Mucosa of descending colon (tissue), 3 donors: ENCODE data around the gene KRT36. TPM values are rescaled to one million over a fixed set of nuclear protein-coding genes. Genes with fewer than 3 reads are reported as not detected.

Source experiments
- ATAC-seq: fragments of 200-7000 bp; cut with Tn5 transposase; one replicate; pipeline ENCODE4 v1.9.1; 2020; ENCODE audit warnings: mild to moderate bottlenecking, moderate library complexity
- DNase-seq, 3 donors: peaks; one replicate each; pipeline ENCODE4 v3.0.0-alpha.2; 2020
- H3K36me3 ChIP-seq: fragments of 200-600 bp; one replicate; pipeline ENCODE4 v1.8.0; 2021; ENCODE audit warnings: low read depth, mild to moderate bottlenecking
- H3K4me1 ChIP-seq: fragments of 200-600 bp; one replicate; pipeline ENCODE4 v1.8.0; 2021; ENCODE audit warnings: low read depth, mild to moderate bottlenecking
- H3K4me3 ChIP-seq: fragments of 200-600 bp; one replicate; pipeline ENCODE4 v1.8.0; 2021; ENCODE audit warnings: mild to moderate bottlenecking
- H3K9me3 ChIP-seq: fragments of 200-600 bp; one replicate; pipeline ENCODE4 v1.8.0; 2021; ENCODE audit warnings: mild to moderate bottlenecking
- intact Hi-C, 2 donors: fragments of 100-400 bp; cut with DNase I in 1 of 2; cut with micrococcal nuclease in 1 of 2; formaldehyde crosslinking; loops; one replicate each; pipeline versions ENCODE4 v1.11.0 to v1.11.1; 2022; cut with DNase I, micrococcal nuclease
- total RNA-seq, 3 donors: library from RNA; stranded (reverse); fragmentation: NEBNext Ultra II Directional in 2 of 3; extraction: Animal tissue kit (Norgen Biotek cat#: 25700) in 2 of 3; gene quantifications; one replicate each; pipeline versions ENCODE4 v1.2.1 to v1.2.4, GENCODE V29; 2021 to 2023
- TF ChIP-seq, protein P1 (sequence below): fragments of 200-600 bp; IDR thresholded peaks from one replicate; pipeline ENCODE4 v1.8.0; 2022; ENCODE audit warnings: antibody characterized with exemption, mild to moderate bottlenecking
- donor health status: DM: no; HTN: no; CAD: no; lungs with moderate emphysema.
- donor health status: DM: no; HTN: no; CAD: no.
- donor health status: DM: no; HTN: yes; CAD: no.

KRT36 gene
- total RNA-seq, 3 donors from 2014 or later: not detected

DNA sequence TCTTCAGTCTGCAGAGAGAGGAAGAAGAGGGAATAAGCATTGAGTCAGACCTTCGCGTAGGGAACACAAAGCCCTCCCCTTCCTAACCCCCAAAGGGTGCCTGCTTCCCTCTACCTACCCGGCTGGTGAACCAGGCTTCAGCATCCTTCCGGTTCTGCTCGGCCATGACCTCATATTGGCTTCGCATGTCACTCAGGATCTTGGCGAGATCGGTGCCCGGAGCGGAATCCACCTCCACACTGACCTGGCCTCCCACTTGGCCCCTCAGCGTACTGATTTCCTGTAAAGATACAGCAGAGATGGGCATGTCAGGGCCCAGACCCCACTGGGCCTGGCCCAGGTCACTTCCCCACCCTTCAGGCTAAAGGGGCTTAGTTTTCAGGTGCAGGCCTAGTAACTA lies 34.6 kb upstream of the KRT36 start:
- H3K4me1 ChIP-seq: peaks cover 43% of the 10 kb centered on the region
- ATAC-seq (no peak), DNase-seq (no peak)
- H3K9me3 ChIP-seq: no peaks in the 10 kb centered on the region
- no peaks in the 10 kb centered on the region for H3K36me3 ChIP-seq
- TF ChIP-seq, protein P1, sequence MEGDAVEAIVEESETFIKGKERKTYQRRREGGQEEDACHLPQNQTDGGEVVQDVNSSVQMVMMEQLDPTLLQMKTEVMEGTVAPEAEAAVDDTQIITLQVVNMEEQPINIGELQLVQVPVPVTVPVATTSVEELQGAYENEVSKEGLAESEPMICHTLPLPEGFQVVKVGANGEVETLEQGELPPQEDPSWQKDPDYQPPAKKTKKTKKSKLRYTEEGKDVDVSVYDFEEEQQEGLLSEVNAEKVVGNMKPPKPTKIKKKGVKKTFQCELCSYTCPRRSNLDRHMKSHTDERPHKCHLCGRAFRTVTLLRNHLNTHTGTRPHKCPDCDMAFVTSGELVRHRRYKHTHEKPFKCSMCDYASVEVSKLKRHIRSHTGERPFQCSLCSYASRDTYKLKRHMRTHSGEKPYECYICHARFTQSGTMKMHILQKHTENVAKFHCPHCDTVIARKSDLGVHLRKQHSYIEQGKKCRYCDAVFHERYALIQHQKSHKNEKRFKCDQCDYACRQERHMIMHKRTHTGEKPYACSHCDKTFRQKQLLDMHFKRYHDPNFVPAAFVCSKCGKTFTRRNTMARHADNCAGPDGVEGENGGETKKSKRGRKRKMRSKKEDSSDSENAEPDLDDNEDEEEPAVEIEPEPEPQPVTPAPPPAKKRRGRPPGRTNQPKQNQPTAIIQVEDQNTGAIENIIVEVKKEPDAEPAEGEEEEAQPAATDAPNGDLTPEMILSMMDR: no peak
- intact Hi-C loops: no loop called here
- no peak overlapping the region for H3K4me3 ChIP-seq

DNA sequence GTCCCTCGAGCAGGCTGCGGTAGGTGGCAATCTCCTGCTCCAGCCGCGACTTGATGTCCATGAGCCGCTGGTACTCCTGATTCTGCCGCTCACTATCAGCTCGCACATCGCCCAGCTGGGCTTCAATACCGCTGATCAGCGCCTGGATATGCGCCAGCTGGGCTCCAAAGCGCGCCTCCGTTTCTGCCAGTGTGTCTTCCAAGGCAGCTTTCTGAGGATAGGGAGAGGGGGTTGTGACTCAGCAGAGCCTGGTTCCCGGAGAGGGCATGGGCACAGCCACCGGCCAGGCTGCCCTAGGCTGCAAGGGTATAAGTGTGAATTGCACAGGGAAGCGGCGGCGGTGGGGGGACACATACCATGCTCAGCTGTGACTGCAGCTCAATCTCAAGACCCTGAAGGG lies 34.1 kb upstream of the KRT36 start:
- TF ChIP-seq, protein P1: no peak
- no peak overlapping the region for H3K4me3 ChIP-seq

DNA sequence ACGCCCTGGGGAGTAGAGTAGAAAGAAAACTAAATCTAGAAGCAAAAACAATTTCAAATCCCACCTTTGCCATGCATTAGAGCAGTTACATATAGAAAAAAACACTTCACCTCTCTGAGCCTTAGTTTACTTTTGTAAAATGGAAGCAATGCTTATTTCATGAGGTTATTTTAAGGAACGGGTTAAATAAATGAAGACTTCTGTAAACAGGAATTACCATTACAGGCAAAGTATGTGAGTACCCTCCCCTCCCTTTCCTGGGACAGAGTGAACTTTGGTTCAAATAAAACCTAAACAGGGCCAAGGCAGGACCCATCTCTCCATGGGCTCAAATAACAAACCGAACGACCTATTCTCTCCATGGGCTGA lies 33.5 kb upstream of the KRT36 start:
- peaks cover 40% of the 10 kb centered on the region for H3K4me1 ChIP-seq
- ATAC-seq: no peak
- H3K36me3 ChIP-seq: no peaks in the 10 kb centered on the region
- no peak overlapping the region for H3K4me3 ChIP-seq
- H3K9me3 ChIP-seq: no peaks in the 10 kb centered on the region
- TF ChIP-seq, protein P1: no peak
- no peak for DNase-seq
- intact Hi-C loops: no loop called here

More for the DNA sequence above, 34.1 kb upstream of the KRT36 start:
- Histone ChIP-seq H3K36me3 (no peaks in the 10 kb centered on the region), H3K4me1 (peaks cover 40% of the 10 kb centered on the region), H3K9me3 (no peaks in the 10 kb centered on the region)
- no peak for ATAC-seq
- intact Hi-C loops: no loop called here
- peak in 2 of 3 donors; percentile 43 to 62 for DNase-seq

DNA sequence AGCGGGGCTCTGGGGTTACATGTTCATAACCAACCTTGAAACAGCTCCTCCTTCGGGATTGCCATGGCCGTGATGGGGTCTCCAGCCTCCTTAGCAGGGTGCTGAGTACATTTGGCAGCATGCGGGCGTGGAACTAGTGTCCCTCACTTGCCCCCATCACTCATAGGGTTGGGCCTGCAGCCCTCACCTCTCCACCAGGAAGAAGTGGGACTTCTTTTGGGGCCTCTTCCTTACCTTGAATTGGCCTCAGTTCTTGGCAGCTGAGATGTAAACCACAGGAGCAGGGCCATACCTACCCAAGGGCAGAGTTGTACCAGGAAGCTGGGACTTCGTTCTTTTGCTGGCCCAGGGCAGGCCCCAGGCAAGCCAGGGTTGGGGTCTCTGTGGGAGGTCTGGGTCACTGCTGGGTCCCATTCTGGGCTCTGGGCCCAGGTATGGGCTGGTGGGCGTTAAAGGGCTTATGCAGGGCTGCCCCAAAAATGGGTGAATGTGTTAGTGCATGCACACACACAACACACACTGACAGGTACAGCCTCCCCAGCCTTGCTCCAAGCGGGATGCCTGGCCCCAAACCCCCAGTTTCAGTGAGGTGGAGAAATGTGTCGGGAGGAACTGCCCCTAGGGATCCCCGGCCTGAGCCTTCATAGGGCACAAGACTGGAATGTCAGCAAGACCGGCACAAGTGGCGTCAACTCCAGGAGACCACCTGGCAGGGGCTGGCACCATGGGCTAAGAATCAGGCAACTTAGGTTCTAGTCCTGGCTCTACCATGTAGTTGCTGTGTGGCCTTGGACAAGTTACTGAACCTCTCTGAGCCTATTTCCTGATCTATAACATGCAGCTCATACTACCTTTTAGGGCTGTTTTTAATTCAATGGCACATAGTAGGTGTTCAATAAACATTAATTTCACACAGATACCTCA lies 32.9 kb upstream of the KRT36 start:
- ATAC-seq (peak; percentile 40), DNase-seq (peak in 2 of 3 donors; percentile 63 to 68)
- intact Hi-C loops: no loop called here
- Histone ChIP-seq H3K9me3 (no peaks in the 10 kb centered on the region), H3K36me3 (no peaks in the 10 kb centered on the region), H3K4me3 (no peak overlapping the region), H3K4me1 (peaks cover 40% of the 10 kb centered on the region)
- TF ChIP-seq, protein P1: no peak

DNA sequence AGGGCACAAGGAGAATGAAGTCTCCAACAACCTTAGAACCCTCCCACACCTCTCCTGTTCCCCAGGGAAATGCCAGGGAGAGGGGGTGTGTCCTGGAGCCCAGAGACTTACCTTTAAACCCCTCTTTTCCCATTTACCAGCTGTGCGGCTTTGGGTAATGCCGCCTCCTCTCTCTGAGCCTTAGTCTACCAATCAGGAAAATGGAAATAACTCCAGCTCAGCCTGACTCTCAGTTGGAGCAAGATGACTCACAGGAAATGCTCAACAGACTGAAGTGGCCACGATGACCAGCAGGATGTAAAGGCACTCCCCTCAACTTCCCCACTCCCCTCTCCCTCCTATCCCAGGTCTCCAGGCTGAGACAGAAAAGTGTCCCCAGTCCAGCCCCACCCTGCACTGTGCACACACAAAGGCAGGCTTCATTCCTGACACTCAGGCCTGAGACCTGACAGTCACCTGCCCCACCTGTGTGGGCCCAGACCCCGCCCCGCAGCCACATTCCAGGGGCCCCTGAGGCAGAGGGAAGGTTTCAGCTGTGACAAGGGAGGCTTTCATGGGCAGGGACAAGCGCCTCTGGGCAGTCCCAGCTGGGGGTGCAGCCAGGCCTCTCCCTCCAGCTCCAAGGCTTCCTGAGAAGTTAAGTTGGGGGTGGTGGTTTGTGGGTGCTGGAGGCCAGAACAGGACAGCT lies 32.0 kb upstream of the KRT36 start:
- TF ChIP-seq, protein P1: no peak
- DNase-seq (peak; percentile 77 to 89 (median 88)), ATAC-seq (peak; percentile 66)
- Histone ChIP-seq H3K4me1 (peaks cover 40% of the 10 kb centered on the region), H3K9me3 (no peaks in the 10 kb centered on the region), H3K4me3 (no peak overlapping the region), H3K36me3 (no peaks in the 10 kb centered on the region)
- intact Hi-C loops: no loop called here
